ENCODE measurements around the gene ELMO1.

GRCh38 chr7:37290731-37291130 is 157.9 kb downstream of the ELMO1 start:
- no peak for TF ChIP-seq CTCF (IDR thresholded peaks at IDR 0.05; ENCODE audit: low read depth, low read length, poor library complexity, severe bottlenecking)
- no peak for TF ChIP-seq EZH2phosphoT487 (IDR thresholded peaks at IDR 0.05; ENCODE audit: borderline replicate concordance, low read length)
